Loucy (cell line): Measurements from ENCODE around the gene RPL28.

Source experiments
- CTCF ChIP-seq: fragments of 200-600 bp; sonication (generic); conservative IDR thresholded peaks from 2 replicates; pipeline ENCODE4 v1.5.1; 2014; ENCODE audit warnings: mild to moderate bottlenecking, antibody characterized with exemption, low read length
- EZH2phosphoT487 ChIP-seq: fragments of 200-600 bp; IDR thresholded peaks from 2 replicates; pipeline ENCODE4 v1.6.1; 2018; ENCODE audit warnings: antibody characterized with exemption, mild to moderate bottlenecking, moderate library complexity, borderline replicate concordance

GRCh38 chr19:55398200-55398925 is 12.6 kb downstream of the RPL28 start:
- TF ChIP-seq CTCF (no peak), EZH2phosphoT487 (no peak)
